22Rv1 (cell line): ENCODE data around the gene SLC1A3.

Experiments
- CTCF ChIP-seq: fragments of 450-650 bp; IDR thresholded peaks from 2 replicates; pipeline ENCODE4 v1.5.1; 2017; ENCODE audit warnings: mild to moderate bottlenecking
- ZFX ChIP-seq: fragments of 450-650 bp; IDR thresholded peaks from 2 replicates; pipeline ENCODE4 v1.6.1; 2017; ENCODE audit warnings: antibody characterized with exemption, borderline replicate concordance

- TF ChIP-seq CTCF (no peak), ZFX (no peak)
Observed at GRCh38 chr5:36613241-36613640, 6.8 kb downstream of the SLC1A3 start.
